IPS-18c (cell line): ENCODE measurements around the gene ISOC2.
"Not testable (repeated sequence)": the region's sequence is repeated elsewhere in the genome, so short reads cannot be mapped to it uniquely, and the experiment has no call there.

ENCODE experiments used
- H3K4me3 ChIP-seq: 2 replicates; pipeline ENCODE4 v1.7.0; 2013; ENCODE audit warnings: low read depth, mild to moderate bottlenecking, low read length, moderate library complexity; ENCODE audit not compliant: insufficient read depth
- H3K9me3 ChIP-seq: one replicate; pipeline ENCODE4 v1.6.1; 2013; ENCODE audit warnings: mild to moderate bottlenecking, low read length, moderate library complexity; ENCODE audit not compliant: control insufficient read depth, insufficient read depth

ISOC2 gene

DNA sequence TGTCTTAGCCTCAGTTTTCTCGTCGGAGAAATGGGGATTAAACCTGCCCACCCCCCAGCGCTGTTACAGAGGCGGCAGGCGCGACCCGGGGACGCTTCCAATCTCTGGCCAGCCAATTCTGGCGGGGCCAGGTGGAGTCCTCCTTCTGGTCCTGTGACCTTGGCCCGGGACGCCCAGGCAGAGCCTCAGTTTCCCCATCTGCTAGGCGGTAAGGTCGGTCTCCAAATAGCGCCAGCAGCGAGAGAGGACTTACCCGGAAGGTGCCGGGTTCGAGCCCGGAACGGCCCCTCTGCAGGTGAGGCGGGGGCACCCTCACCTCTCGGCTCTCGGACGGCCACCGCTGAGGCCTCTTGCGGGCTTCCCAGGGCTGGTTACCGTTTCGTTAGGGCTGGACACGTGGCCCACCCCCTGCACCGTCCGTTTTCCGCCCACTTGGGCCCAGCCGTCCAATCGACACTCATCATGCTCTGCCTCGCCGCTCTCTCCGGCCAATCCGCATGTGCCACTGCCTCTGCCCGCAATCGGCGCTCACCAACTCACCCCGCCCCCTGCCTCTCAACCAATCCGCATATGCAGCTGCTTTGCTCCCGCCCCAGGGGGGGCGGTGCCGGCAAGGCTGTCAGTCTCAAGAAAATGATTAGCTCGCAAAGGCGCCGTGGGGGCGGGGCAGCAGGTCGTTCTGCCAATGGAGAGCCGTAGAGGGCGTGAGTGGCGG is at the start of gene ISOC2:
Gene ISOC2 (minus strand): TSS at position 384 of the 715 bp plus-strand sequence. CDS start 5,156 bp downstream, outside the sequence.
- peak within 1 kb of the TSS; percentile 86 for H3K4me3 ChIP-seq
- no peaks in the 10 kb centered on the region for H3K9me3 ChIP-seq

- Histone ChIP-seq H3K9me3 (peaks cover 4% of the 10 kb centered on the region), H3K4me3 (no peak overlapping the region)
Observed at GRCh38 chr19:55508120-55508519, 46.7 kb upstream of the ISOC2 start.

GRCh38 chr19:55504981-55505380 is 43.5 kb upstream of the ISOC2 start:
- Histone ChIP-seq H3K4me3 (no peak overlapping the region), H3K9me3 (peaks cover 7% of the 10 kb centered on the region)

- no peak overlapping the region for H3K4me3 ChIP-seq
Observed at GRCh38 chr19:55504252-55504603, 42.8 kb upstream of the ISOC2 start.

DNA sequence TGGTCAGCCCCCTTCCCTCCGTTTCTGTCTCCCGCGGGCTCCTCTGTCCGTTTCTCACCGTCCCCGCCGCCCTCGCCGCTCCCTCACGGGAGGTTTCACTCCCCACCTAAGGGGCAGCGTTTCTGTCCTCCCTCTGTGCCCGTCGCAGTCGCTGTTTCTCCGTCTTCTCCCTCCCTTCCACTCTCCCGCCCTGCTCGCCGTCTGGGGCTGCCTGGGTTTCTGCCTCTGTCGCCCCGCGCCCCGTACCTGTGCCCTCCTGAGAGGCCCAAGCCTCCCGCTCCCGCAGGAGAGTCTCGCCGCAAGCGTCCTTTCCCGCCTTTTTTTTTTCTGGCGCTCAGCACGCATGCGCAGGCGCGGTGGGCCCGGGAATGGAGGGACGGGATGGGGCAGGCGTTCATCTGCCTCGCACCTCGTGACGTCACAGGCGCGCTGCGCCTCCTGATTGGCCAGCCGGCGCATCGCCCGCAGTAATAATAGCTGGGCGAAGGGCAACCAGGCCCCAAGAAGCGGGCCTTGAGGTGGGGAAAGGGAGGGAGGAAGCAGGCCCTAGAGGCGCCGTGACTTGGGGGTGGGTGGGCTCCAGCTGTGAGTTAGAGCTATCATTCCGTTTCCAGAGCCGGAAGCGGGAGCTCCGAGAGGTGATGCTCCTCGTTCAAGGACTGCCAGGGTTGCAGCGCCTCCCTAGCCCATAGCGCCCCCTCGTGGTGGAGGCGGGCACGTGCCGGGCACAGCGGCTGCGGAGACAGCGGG is 42.2 kb upstream of the ISOC2 start:
- Histone ChIP-seq H3K4me3 (peak overlapping the region; percentile 38), H3K9me3 (peaks cover 7% of the 10 kb centered on the region)

More at GRCh38 chr19:55504252-55504603, 42.8 kb upstream of the ISOC2 start:
- H3K9me3 ChIP-seq, result peaks cover 7% of the 10 kb centered on the region

DNA sequence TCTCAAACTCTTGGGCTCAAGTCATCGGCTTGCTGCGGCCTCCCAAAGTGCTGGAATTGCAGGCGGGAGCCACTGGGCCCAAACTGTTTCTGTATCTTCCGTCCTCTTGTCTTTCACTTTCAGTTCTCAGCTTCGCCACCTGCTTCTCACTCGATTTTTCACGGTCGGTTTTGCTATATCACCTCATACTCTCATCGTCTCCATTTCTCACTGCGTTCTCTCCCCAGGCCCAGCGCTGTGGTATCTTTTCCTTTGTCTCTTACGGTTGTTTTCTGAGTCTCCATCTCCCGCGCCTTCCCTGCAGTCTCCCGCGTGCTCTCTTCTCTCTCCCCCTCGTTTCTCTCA is 41.7 kb upstream of the ISOC2 start:
- Histone ChIP-seq H3K4me3 (no peak overlapping the region), H3K9me3 (peaks cover 7% of the 10 kb centered on the region)

GRCh38 chr19:55502197-55502952 is 40.9 kb upstream of the ISOC2 start:
- H3K4me3 ChIP-seq, result no peak overlapping the region
- peaks cover 7% of the 10 kb centered on the region for H3K9me3 ChIP-seq

GRCh38 chr19:55500368-55500952 is 39.0 kb upstream of the ISOC2 start:
- Histone ChIP-seq H3K9me3 (peaks cover 7% of the 10 kb centered on the region), H3K4me3 (no peak overlapping the region)

DNA sequence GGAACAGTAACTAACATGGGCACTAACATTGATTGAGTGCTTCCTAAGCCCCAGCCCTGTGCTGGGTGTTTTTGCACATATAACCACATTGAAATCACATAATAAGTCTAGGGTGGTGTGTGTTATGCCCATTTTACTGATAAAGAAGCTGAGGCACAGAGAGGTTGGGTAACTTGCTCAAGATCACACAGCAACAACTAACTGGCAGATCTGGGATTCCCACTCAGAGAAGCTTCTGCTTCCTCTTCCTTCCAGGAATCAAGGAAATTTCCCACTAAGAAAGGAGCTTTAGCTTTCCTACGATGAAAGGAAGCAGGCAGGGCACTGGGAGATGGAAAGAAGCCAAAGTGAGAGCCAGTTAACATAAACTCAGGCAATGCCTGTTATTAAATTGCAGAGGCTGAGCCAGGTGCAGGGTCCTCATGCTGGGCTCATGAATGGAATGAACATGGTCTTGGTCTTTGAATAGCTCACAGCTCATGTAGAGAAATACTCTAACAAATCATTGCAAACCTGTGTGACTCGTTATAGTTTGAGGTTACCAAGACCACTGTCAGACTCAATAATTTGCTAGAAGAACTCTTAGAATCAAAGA is 36.9 kb upstream of the ISOC2 start:
- H3K4me3 ChIP-seq, result no peak overlapping the region
- H3K9me3 ChIP-seq, result peaks cover 4% of the 10 kb centered on the region

- H3K4me3 ChIP-seq, result no peak overlapping the region
- no peaks in the 10 kb centered on the region for H3K9me3 ChIP-seq
Observed at GRCh38 chr19:55497763-55498162, 36.3 kb upstream of the ISOC2 start.

GRCh38 chr19:55496820-55497219 is 35.4 kb upstream of the ISOC2 start:
- not testable (repeated sequence) for H3K4me3 ChIP-seq, H3K9me3 ChIP-seq

DNA sequence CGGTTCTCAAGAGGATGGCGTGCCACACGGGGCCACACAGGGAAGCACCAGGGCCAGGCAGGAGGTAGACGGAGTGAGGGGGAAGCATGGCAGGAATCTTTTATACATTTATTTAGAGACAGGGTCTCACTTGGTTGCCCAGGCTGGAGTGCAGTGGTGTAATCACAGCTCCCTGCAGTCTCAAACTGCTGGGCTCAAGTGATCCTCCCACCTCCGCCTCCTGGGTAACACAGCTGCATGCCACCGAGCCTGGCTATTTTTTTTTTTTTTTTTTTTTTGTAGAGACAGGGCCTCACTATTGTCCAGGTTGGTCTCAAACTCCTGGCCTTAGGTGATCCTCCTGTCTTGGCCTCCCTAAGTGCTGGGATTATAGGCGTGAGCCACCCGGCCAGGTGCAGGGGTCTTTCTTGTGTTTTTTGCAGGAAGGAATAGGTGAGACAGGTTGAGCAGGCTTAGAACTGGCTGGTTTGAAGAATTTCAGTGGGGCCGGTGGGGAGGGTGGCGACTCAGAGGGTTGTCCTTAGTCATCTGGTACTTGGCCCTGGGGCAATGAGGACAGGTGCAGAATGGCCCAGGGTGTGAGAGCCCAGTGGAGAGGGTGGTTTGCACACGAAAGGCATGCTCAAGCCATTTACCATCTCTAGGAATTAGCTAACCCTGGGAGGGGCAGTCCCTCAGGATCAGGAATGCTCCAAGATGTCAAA is 34.4 kb upstream of the ISOC2 start:
- no peaks in the 10 kb centered on the region for H3K9me3 ChIP-seq
- no peak overlapping the region for H3K4me3 ChIP-seq

- H3K9me3 ChIP-seq, result no peaks in the 10 kb centered on the region
- no peak overlapping the region for H3K4me3 ChIP-seq
Observed at GRCh38 chr19:55494172-55494761, 32.8 kb upstream of the ISOC2 start.

DNA sequence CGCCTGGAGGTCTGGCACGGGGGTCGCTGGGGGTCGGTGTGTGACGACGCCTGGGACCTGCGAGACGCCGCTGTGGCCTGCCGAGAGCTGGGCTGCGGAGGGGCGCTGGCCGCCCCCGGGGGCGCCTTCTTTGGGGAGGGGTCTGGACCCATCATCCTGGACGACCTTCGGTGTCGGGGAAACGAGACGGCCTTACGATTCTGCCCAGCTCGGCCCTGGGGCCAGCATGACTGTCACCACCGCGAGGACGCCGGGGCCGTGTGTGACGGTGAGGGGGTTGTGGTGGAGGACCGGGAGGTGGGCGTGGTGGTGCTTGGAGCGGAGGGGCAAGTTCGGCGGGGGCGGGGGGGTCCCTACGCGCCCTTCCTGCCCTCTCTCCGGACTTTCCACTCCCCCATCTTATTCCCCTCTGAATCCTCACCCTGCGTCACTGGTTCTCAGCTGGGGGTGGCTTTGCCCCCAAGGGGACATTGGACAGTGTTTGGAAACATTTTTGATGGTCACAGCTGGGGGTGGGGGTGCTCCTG is 32.3 kb upstream of the ISOC2 start:
- Histone ChIP-seq H3K9me3 (no peaks in the 10 kb centered on the region), H3K4me3 (no peak overlapping the region)

DNA sequence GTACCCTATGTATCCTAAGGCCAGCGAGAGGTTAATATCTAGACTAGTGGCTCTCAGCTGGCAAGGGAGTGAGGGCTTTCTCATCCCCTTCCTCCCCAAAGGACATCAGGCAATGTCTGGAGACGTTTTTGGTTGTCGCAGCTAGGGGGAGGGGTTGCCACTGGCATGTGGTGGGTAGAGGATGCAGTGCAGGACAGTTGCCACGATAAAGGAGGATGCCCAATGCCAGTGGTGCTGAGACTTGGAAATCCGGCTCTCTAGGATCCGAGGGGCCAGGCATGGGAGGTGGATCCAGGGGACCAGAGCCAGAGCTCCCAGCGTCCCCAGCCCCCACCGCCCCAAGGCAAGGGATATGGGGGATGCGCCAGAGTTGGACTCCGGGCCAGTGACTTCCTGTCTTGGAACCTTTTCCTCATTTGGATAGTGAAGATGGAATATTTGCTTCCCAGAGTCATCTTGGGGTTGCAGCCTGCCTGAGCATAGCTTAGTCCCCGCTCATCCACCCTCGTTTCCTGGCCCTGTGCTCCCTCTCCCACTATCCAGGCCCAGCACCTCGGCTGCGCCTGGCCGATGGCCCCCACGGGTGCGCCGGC is 31.7 kb upstream of the ISOC2 start:
- Histone ChIP-seq H3K9me3 (no peaks in the 10 kb centered on the region), H3K4me3 (no peak overlapping the region)

DNA sequence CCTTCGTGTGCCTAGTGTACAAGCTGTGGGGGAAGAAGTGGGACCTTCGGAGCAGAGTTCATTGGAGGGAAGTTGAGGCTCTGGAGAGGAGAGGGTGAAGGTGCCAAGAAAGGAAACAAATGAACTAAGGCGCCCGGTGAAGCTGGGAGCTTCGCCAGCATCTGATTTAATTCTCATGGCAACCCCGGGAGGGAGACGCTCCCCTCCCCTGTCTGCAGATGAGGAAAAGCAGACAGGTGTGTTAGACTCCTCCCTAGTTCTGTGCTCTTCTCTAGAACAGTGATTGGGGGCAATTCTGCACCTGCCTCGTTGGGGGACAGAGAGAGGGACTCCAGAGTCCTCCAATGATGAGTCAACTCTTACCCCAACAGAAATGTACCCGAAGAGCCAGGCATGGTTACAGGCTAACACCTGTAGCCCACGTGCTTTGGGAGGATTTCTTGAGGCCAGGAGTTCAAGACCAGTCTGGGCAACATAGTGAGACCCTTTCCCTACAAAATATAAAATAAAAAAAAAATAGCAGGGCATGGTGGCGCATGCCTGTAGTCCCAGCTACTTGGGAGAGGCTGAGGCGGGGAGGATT is 31.0 kb upstream of the ISOC2 start:
- no peaks in the 10 kb centered on the region for H3K9me3 ChIP-seq

More for the DNA sequence above, 31.0 kb upstream of the ISOC2 start:
- H3K4me3 ChIP-seq, result no peak overlapping the region
